Stimulated activated CD4-positive, alpha-beta T cell treated with anti-CD3 and anti-CD28 coated beads, Interleukin-2, amount 100 ng/mL, for 48 hours (primary cell): ENCODE data around the gene COG7.
"Not testable (repeated sequence)": the region's sequence is repeated elsewhere in the genome, so short reads cannot be mapped to it uniquely, and the experiment has no call there.

ENCODE experiments used
- DNase-seq, 2 donors: peaks; one replicate each; pipeline ENCODE4 v3.0.0-alpha.2; 2020

COG7 gene

DNA sequence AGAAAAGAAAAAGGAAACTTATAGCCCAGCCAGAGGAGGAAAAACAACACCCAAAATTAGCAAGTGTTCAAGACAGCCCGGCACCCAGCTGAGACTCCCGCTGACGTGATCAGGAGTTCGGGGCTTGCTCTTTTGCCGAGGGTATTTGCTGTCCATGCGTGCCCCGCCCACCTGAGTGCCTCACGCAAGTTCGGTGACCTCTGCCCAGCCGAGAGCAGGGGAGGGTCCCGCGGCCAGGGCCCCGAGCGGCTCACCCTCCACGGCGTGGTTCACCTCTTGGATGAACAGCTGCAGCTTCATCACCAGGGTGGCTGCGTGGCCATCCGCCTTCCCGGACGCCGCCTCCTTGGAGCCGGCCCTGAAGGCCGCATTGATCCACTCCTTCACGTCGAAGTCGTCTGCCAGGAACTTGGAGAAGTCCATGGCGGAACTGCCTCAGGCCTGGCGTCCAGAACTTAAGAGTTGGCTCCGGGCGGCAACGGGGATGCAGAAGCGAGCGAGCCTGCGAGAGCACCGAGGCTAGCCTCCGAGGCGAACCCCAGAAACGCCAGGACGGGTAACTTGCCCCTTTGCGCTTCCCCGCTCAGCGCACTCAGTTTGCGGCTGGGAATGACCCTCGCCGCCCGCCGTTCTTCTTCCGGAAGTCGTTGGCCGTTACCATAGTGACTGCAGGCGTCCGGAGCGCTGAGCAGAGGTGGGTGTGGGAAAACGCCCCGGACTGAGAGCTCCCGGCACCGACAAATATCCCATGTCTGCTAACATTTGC, at the start of gene COG7:
COG7 (minus strand) TSS at position 618 of the 766 bp plus-strand sequence; CDS start at position 423, 195 bp downstream.
- peak; percentile 82 to 83 for DNase-seq

DNA sequence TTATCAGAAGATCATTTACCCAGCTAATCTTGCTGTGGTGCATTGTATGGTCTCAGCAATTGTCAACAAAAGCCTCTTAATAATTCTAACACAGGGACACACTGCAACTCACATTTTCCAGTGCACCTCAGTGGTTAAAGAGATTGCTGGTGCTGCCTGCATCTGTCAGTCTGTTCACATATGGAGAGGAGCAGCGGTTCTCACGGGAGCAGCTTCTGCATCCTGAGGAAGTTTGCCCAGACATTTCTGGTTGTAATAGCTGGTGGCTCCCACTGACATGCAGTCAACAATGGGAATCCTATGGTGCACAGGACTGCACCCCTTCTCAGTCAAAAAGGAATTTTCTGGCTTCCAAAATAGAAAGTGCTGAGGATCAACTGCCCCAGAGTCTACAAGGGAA, 49.5 kb upstream of the COG7 start:
- DNase-seq, result no peak

DNA sequence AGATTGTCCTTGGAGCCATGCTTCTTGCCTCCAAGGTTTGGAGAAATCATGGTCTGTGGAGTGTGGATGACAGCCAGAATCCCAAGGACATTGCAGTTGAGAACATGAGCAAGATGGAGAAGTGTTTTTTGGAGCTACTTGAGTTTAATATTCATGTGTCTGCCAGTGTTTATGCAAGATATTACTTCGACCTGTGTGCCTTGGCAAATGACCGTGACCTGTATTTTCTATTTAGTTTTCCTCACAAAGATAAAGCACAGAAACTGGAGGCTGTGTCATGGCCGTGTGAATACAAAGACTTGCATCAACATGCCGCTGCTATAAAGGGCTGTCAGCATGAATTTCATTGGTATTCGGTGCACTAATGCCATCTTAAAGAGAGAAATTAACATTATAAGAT, 48.3 kb upstream of the COG7 start:
- no peak for DNase-seq

DNA sequence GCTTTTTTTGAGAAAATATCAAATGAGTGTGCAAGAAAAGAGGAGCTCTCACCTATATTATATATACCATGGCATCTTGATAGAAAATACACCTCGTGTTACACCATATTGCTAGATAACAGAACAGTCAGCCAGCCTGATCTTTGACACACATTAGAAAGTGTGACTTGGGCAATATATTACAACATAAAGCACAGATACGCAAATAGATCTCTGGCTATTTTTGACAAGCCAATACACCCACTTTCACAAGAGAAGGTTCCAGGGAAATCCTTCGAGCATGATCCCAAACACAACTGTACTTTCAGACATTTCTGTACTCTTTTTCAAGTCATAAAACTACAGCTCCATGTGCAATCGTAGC, 47.9 kb upstream of the COG7 start:
- DNase-seq, result no peak

DNA sequence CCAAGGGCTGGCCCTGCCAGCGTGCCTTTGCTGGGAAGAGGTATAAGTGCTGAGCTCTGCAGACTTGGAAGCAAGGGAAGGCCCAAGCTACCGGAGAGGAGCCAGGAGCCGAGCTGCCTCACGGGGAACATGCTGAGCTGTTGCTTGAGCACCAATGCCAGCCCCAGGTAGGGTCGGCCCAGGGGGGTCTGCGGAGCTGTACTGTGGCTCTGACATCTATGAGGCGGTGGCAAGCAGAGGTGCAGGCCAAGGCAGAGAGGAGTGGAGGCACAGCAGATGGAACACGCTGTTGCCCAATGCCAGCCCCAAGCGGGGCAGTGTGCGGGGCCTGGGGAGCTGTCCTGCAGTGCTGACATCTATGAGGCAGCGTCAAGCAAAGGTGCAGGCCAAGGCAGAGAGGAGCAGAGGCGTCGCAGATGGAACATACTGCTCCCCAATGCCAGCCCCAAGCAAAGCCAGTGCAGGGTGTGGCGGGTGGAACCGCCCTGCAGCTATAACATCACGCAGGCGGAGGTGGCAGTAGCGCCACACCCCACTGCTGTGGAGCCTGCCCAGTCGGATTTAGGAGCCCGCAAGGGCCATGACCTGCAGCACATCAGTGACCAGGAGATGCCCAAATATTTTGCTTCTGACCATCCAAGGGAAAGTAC, 47.3 kb upstream of the COG7 start:
- no peak for DNase-seq

DNA sequence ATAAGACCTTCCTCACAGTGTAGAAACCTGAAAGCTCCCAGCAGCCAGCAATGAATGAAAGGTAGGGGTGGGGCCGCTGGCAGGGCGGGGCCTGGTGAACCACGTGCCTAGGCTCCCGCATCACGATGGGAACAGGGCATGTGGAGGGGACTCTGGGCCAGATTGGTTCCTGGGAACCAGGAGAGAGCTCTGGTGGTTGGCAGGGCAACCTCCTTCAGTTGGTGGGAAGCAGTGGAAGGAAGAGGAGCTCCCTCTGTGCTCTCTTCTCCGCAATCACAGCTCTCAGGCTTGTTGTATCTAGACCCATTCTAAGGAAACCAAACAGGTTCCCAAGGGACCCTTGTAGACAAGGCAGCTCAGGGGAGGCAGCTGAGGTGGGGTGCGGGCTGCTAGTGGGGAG, 46.8 kb upstream of the COG7 start:
- DNase-seq, result no peak

DNA sequence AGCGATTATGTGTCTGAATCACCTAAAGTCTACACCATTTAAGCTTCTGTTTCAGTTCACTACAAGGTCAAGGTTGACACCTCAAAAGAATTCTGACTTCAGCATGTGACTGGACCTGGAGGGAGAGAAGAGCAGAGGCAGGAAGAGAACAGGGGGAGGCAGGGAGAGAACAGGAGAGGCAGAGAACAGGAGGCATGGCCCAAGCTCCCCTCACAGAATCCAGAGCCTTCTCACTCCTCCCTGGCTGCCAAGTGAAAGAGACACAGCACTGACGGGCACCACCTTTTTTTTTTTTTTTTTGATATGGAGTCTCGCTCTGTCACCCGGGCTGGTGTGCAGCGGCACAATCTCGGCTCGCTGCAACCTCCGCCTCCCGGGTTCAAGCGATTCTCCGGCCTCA, 45.9 kb upstream of the COG7 start:
- DNase-seq, result no peak

DNA sequence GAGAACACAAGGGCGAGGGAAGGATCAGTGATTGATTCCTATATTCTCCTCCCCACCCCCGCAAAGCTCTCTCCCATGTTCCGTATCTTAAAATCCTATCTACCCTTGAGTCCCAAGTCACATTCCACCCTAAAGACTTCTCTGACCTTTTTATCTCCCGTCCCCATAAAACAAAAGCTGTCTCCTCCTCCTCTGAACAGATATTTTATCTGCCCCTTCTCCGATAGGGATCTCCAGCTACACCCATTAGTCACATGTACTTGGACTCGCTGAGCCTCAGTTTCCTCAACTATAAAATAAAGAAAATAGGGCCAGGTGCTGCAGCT, 44.5 kb upstream of the COG7 start:
- no peak for DNase-seq

DNA sequence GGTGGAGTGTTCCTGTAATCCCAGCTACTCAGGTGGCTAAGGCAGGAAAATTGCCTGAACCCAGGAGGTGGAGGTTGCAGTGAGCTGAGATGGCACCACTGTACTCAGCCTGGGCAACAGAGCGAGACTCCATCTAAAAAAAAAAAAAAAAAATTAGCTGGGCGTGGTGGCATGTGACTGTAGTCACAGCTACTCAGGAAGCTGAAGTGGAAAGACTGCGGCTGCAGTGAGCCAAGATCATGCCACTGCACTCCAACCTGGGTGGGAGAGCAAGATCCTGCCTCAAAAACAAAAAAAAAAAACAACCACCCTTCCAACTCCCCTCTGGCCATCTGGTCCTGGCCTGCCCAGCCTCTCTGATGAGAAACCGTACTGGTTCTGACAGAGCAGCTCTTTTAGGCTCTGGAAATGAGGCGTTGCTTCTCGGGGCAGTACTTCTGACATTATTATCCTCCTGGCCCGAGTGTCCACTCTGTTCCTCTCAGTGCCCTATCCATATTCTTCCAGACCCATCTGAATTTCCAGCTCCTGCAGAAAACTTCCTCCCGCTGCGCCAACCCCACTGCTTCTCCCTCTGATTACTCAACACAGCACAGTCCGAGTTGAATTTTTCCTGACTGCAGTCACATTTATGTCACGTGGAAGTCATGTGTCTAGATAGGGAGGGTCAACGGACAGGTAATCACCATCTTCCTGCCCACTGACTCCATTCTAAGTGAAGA, 44.0 kb upstream of the COG7 start:
- DNase-seq, result no peak

DNA sequence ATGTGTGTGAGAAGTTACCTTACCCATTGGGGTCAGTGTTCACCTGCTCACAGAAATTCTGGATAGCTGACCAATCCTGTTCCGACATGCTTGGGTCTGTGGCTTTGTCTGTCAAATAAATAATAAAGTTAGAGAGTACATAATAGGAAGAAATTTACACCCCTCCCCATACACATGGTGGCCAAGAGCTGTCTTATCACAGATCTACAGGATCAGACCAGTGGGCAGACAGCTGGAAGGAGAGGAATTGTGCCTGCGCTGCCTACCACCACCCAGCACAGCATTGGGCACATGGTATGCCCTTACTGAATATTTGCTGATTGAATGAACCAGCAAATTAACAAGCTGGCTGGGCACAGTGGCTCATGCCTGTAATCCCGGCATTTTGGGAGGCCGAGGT, 42.7 kb upstream of the COG7 start:
- no peak for DNase-seq

DNA sequence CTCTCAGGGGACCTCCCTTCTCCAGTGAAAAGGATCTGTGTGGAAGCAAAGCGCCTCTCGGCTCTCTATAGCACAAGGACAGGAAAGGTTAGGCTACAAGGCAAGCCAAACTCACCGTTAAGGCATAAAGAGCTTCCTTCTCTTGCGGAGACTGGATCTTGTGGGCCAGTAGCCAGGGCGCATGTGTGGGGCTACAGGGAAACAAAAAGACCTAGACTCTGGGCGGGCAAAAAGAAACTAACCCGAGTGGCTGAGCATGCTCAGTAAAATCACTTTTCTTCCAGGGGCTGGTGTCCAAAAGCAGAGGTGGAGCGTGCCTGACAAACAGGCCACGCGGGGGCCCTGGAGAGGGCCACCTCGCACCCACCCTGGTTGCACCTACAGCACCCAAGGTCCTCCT, 41.2 kb upstream of the COG7 start:
- no peak for DNase-seq

DNA sequence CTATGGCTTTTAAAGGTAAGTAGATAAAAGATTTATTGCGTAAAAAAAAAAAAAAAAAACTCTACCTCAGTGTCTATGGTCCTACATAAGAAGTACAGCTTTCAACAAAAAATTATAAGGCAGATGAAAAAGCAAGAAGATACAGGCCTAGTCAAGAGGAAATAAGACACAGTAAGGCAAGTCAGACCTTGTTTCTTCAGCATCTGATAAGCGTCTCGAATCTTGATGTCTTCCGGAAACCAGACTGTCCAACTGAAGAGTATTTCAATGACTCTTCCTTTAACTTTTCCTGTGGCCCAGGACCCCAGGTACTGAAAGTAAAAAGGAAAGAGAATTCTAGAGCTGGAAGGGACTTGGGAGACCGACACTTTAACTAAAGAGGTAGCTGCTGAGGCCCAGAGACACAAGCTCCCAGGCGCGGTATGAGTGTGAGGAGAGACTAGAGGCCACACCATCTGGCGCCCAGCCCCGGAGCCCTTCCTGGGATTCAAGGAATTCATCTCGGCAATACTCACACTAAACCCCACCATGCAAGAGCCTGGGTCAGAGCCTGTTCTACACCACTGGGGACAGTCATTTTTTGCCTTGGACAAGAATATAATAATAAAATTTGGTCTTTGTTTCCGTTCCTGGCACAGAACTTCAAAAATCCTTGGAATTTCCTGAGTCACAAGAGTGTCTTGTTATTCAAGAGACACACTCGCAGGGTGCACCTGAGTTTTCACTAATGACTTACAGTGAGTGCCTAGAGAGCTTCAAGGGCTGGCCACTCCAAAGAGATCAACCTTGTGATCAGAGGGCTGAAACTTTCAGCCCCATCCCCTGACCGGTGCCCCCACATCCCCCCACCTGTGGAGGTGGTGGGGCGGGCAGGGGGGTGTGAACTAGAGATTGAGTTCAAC, 38.8 kb upstream of the COG7 start:
- no peak for DNase-seq

DNA sequence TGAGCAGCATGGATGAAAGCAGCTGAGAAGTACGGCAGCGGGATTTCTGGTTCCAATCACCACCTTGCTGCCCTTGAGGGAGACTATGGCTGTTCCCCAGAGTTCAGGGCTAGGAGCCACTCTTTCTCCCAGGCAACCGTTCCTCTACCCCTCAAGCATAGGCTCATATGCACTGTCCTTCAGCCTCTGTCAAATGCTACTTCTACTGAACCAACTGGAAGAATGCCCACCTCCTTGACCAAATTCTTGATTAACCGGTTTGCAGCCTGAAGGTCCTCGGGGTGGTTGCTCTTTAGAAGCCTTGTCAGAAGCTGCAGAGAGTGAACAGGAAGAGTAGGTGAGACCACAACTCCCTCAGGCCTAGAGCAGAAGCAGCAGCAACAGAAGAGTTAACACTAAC, 33.5 kb upstream of the COG7 start:
- no peak for DNase-seq

DNA sequence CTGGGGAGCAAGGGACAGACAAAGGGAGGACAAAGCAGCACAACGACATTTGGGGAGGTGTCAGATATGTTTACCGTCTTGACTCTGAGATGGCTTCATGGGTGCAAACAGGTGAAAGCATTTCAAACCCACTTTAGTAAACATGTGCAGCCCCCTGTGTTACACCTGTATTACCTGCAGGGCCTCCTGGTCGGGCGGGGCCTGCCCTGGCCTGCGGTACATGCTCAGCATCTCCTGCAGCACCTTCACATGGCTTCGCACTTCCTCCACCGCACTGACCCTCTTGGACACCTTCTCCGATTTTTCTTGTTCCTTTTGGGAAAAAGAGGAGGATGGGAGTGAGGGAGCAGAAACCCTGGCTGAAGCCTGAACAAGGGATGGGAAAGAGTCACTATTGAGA, 32.9 kb upstream of the COG7 start:
- no peak for DNase-seq

DNA sequence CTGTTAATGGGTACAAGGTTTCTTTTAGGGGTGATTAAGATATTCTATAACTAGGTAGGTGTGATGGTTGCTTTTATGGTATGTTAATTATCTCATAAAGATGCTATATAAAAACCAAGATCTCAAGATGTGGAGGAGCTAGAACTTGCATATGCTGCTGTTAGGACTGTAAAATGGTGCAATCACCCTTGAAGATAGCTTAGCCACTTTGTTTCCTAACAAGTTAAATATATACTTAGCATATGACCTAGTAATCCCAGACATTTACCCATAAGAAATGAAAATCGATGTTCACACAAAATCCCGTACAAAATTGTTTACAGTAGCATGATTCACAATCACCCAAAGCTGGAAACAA, 32.2 kb upstream of the COG7 start:
- DNase-seq, result no peak

DNA sequence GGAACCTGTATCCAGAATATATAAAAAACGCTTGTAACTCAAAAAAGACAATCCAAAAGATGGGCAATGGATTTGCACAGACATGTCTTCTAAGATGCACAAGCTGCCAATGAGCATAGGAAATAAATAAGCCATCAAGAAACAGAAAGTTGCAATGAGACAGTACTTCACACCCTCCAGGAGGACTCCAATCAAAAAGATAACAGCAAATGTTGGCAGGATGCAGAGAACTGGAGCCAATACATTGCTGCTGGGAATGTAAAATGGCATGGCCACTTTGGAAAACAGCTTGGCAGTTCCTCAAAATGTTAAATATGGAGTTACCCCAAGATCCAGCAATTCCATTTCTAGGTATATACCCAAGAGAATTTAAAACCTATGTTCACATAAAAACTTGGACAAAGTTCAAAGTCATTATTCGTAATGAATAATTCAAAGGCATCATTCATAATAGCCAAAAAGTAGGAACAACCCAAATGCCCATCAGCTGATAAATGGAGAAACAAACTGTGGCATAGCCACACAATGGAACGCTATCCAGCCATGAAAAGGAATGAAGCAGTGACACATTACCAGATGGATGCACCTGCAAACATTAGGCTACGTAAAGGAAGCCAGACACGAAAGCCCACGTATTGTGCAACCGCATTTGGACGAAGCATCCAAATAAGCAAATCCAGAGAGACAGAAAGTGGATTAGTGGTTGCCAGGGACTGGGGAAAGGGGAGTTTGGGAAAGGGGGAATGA, 31.7 kb upstream of the COG7 start:
- no peak for DNase-seq

DNA sequence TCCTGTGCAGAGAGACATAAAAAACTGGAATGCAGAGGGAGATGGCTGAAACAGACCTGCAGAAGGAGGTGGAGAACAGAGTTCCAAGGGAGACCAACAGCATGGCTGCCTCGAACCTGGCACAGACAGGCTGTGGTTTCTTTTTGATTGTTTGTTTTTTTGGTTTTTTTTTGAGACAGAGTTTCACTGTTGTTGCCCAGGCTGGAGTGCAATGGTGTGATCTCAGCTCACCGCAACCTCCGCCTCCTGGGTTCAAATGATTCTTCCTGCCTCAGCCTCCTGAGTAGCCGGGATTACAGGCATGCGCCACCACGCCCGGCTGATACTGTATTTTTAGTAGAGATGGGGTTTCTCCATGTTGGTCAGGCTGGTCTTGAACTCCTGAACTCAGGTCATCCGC, 30.5 kb upstream of the COG7 start:
- not testable (repeated sequence) for DNase-seq

DNA sequence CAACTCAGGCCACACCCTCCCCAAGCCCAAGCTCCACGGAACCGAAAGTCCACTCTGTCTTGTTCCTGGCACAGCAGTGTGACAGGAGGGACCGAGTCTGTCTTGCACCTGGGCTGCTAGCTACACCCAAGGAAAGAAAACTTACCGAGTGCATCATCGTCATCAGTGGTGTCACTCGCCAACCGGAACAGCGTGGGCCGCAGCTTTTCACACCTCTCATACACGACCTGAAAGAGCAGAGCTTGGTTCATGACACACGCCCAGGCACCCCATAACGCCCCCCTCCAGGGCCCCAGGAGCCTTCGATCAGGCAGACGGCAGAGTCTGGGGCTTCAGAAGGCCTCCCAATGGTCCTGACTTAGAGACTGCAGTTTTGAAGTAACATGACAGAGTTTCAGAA, 29.8 kb upstream of the COG7 start:
- DNase-seq, result no peak

DNA sequence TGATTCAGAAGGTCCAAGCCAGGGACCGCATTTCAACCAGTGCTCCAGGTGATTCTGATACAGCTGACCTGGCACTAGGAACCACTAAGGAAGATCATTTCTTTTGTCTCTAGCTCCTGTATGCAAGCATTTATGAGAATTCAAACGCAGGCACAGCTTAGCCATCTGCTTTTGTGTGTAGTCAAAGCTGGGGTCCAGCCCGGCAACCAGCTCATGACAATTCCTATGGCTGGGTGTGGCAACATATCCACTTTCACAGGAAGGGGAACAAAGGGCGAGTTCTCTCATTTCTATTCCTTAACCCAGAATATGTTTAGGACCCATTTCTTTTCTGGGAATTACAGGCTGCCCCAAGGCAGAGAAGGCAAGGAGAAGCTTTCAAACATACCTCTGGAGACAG, 27.3 kb upstream of the COG7 start:
- DNase-seq, result no peak

DNA sequence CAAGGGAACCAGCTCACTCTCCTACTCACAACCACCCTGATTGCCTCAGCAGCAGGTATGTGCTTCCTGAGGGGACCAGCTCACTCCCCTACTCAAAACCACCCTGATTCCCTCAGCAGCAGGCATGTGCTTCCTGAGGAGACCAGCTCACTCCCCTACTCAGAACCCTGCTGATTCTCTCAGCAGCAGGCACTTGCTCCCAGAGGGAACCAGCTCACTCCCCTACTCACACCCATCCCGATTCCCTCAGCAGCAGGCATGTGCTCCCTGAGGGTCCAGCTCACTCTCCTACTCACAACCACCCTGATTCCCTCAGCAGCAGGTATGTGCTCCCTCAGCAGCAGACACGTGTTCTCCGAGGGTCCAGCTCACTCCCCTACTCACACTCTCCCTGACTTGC, 26.1 kb upstream of the COG7 start:
- no peak for DNase-seq

DNA sequence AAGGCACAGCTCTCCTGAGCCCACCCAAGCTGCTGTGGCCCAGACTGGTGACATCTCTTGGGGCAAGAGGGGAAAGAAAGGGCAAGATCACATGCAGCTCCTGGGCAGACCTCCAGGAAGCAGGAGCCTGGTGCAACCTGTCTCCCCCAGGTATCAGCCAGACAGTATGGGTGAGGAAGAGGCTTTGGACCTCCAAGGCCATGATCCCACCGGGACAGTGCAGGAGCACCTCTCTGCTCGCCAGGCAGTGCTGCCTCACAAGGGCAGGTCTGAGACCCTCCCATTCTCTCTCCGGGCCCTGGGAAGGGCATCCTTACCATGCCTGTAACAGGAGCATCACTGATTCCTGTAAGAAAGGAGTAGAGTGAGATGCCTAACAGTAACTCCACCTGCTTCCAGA, 25.6 kb upstream of the COG7 start:
- DNase-seq, result no peak

DNA sequence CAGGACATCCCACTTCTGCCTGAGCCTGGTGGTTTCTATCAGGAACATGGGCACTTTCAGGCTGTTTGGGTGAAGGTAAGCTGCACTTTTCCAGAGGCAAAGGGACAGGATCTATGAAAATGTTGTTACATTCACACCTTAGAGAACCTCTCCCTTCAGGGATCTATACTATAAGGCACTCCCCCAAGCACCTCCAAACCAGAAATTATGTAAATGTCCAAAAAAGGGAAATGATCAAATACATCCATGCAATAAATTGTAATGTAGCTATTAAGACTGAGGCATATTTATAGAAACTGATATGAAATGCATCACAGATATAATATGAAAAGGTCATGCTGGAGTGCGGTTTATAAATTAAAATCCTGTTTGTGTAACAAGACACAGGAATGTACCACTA, 23.3 kb upstream of the COG7 start:
- DNase-seq, result no peak

DNA sequence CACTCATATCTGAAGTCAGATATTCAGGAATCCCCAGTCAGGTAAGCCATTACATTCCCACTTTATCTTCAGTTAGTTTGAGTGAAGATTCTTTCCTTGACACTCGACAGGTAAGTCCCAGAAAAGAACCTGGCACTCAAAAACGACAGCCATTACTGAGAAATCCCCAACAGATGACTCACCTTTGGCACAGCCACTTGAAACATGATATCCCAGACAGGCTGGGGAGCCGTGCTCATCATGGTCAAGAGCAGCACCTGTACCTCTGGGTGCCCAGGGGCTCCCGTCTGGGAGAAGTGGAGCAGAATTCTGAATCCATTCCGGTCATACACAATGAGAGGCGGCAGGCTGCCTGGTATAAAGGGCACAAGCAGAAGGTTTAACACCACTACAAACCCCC, 16.8 kb upstream of the COG7 start:
- DNase-seq, result no peak
